ENCODE results near the gene PLXNB3.
"Not testable (repeated sequence)": the region's sequence is repeated elsewhere in the genome, so short reads cannot be mapped to it uniquely, and the experiment has no call there.

Gene PLXNB3

GRCh38 chrX:153739754-153740486 is 24.1 kb upstream of the PLXNB3 start:
- DNase-seq (ENCODE audit: low spot score), result no peak
- H3K4me3 Mint-ChIP-seq, result peak overlapping the region; percentile 77
- H3K4me1 Mint-ChIP-seq (ENCODE audit: low read depth), result peaks cover 20% of the 10 kb centered on the region
- H3K36me3 Mint-ChIP-seq (ENCODE audit: low read depth), result peaks cover 8% of the 10 kb centered on the region
- H3K27ac Mint-ChIP-seq, result peak overlapping the region; percentile 75
- peaks cover 1% of the 10 kb centered on the region for H3K9me3 Mint-ChIP-seq
- H3K27me3 Mint-ChIP-seq (ENCODE audit: low read depth), result no peaks in the 10 kb centered on the region

GRCh38 chrX:153740631-153741222 is 23.3 kb upstream of the PLXNB3 start:
- DNase-seq (ENCODE audit: low spot score), result no peak
- Mint-ChIP-seq H3K27ac (peak overlapping the region; percentile 75), H3K9me3 (no peaks in the 10 kb centered on the region), H3K27me3 (ENCODE audit: low read depth) (no peaks in the 10 kb centered on the region), H3K36me3 (ENCODE audit: low read depth) (peaks cover 2% of the 10 kb centered on the region), H3K4me3 (peak overlapping the region; percentile 77), H3K4me1 (ENCODE audit: low read depth) (peaks cover 12% of the 10 kb centered on the region)

- Mint-ChIP-seq H3K36me3 (ENCODE audit: low read depth) (peaks cover 2% of the 10 kb centered on the region), H3K9me3 (no peaks in the 10 kb centered on the region), H3K4me3 (peak overlapping the region; percentile 77), H3K4me1 (ENCODE audit: low read depth) (peaks cover 12% of the 10 kb centered on the region), H3K27ac (peak overlapping the region; percentile 55), H3K27me3 (ENCODE audit: low read depth) (no peaks in the 10 kb centered on the region)
- DNase-seq (ENCODE audit: low spot score), result no peak
Measured at GRCh38 chrX:153741446-153741845, 22.6 kb upstream of the PLXNB3 start.

GRCh38 chrX:153742111-153742510 is 21.9 kb upstream of the PLXNB3 start:
- H3K9me3 Mint-ChIP-seq; H3K27ac Mint-ChIP-seq; H3K4me3 Mint-ChIP-seq; DNase-seq (ENCODE audit: low spot score); H3K36me3 Mint-ChIP-seq (ENCODE audit: low read depth); H3K27me3 Mint-ChIP-seq (ENCODE audit: low read depth): not testable (repeated sequence)
- H3K4me1 Mint-ChIP-seq (ENCODE audit: low read depth), result peaks cover 12% of the 10 kb centered on the region

GRCh38 chrX:153742796-153743467 is 21.1 kb upstream of the PLXNB3 start:
- H3K4me1 Mint-ChIP-seq (ENCODE audit: low read depth), result peaks cover 12% of the 10 kb centered on the region
- not testable (repeated sequence) for DNase-seq (ENCODE audit: low spot score); H3K27me3 Mint-ChIP-seq (ENCODE audit: low read depth); H3K27ac Mint-ChIP-seq; H3K36me3 Mint-ChIP-seq (ENCODE audit: low read depth); H3K9me3 Mint-ChIP-seq; H3K4me3 Mint-ChIP-seq

- H3K9me3 Mint-ChIP-seq; H3K36me3 Mint-ChIP-seq (ENCODE audit: low read depth); H3K27ac Mint-ChIP-seq; DNase-seq (ENCODE audit: low spot score); H3K27me3 Mint-ChIP-seq (ENCODE audit: low read depth); H3K4me3 Mint-ChIP-seq: not testable (repeated sequence)
- peaks cover 12% of the 10 kb centered on the region for H3K4me1 Mint-ChIP-seq (ENCODE audit: low read depth)
Measured at GRCh38 chrX:153743468-153744209, 20.4 kb upstream of the PLXNB3 start.

GRCh38 chrX:153744210-153745066 is 19.6 kb upstream of the PLXNB3 start:
- Mint-ChIP-seq H3K9me3 (no peaks in the 10 kb centered on the region), H3K4me3 (no peak overlapping the region), H3K4me1 (ENCODE audit: low read depth) (peaks cover 10% of the 10 kb centered on the region), H3K27ac (no peak overlapping the region), H3K36me3 (ENCODE audit: low read depth) (peaks cover 2% of the 10 kb centered on the region), H3K27me3 (ENCODE audit: low read depth) (peaks cover 3% of the 10 kb centered on the region)
- DNase-seq (ENCODE audit: low spot score), result no peak

- DNase-seq (ENCODE audit: low spot score); H3K4me3 Mint-ChIP-seq; H3K9me3 Mint-ChIP-seq; H3K27ac Mint-ChIP-seq; H3K36me3 Mint-ChIP-seq (ENCODE audit: low read depth); H3K4me1 Mint-ChIP-seq (ENCODE audit: low read depth); H3K27me3 Mint-ChIP-seq (ENCODE audit: low read depth): not testable (repeated sequence)
Measured at GRCh38 chrX:153745067-153745433, 19.0 kb upstream of the PLXNB3 start.

GRCh38 chrX:153746359-153746758 is 17.7 kb upstream of the PLXNB3 start:
- no peak overlapping the region for H3K27ac Mint-ChIP-seq
- peaks cover 12% of the 10 kb centered on the region for H3K27me3 Mint-ChIP-seq (ENCODE audit: low read depth)
- H3K9me3 Mint-ChIP-seq, result no peaks in the 10 kb centered on the region
- no peak overlapping the region for H3K4me3 Mint-ChIP-seq
- DNase-seq (ENCODE audit: low spot score), result no peak
- H3K36me3 Mint-ChIP-seq (ENCODE audit: low read depth), result no peaks in the 10 kb centered on the region
- H3K4me1 Mint-ChIP-seq (ENCODE audit: low read depth), result peaks cover under 1% of the 10 kb centered on the region

GRCh38 chrX:153746991-153747390 is 17.1 kb upstream of the PLXNB3 start:
- not testable (repeated sequence) for H3K9me3 Mint-ChIP-seq; H3K4me1 Mint-ChIP-seq (ENCODE audit: low read depth); H3K4me3 Mint-ChIP-seq; H3K36me3 Mint-ChIP-seq (ENCODE audit: low read depth); DNase-seq (ENCODE audit: low spot score); H3K27ac Mint-ChIP-seq
- peaks cover 12% of the 10 kb centered on the region for H3K27me3 Mint-ChIP-seq (ENCODE audit: low read depth)

GRCh38 chrX:153749017-153749416 is 15.0 kb upstream of the PLXNB3 start:
- H3K27me3 Mint-ChIP-seq (ENCODE audit: low read depth), result peaks cover 12% of the 10 kb centered on the region
- DNase-seq (ENCODE audit: low spot score); H3K4me1 Mint-ChIP-seq (ENCODE audit: low read depth); H3K4me3 Mint-ChIP-seq; H3K27ac Mint-ChIP-seq; H3K9me3 Mint-ChIP-seq; H3K36me3 Mint-ChIP-seq (ENCODE audit: low read depth): not testable (repeated sequence)

GRCh38 chrX:153750127-153750774 is 13.8 kb upstream of the PLXNB3 start:
- no peak for DNase-seq (ENCODE audit: low spot score)
- peaks cover 4% of the 10 kb centered on the region for H3K4me1 Mint-ChIP-seq (ENCODE audit: low read depth)
- no peak overlapping the region for H3K27ac Mint-ChIP-seq
- H3K27me3 Mint-ChIP-seq (ENCODE audit: low read depth), result peaks cover 12% of the 10 kb centered on the region
- H3K4me3 Mint-ChIP-seq, result no peak overlapping the region
- H3K36me3 Mint-ChIP-seq (ENCODE audit: low read depth), result no peaks in the 10 kb centered on the region
- no peaks in the 10 kb centered on the region for H3K9me3 Mint-ChIP-seq

GRCh38 chrX:153755136-153755535 is 8.9 kb upstream of the PLXNB3 start:
- no peaks in the 10 kb centered on the region for H3K9me3 Mint-ChIP-seq
- no peak overlapping the region for H3K27ac Mint-ChIP-seq
- no peak for DNase-seq (ENCODE audit: low spot score)
- H3K4me1 Mint-ChIP-seq (ENCODE audit: low read depth), result peaks cover 4% of the 10 kb centered on the region
- peaks cover 10% of the 10 kb centered on the region for H3K27me3 Mint-ChIP-seq (ENCODE audit: low read depth)
- H3K4me3 Mint-ChIP-seq, result no peak overlapping the region
- H3K36me3 Mint-ChIP-seq (ENCODE audit: low read depth), result no peaks in the 10 kb centered on the region

All from T-helper 2 cell treated with Interferon-gamma antibody and Interleukin-4, amounts not matched to agents 5 μg/mL and 100 μg/mL, for 36 hours (primary cell).